ENCODE results near the gene ATXN7L1. TPM values are rescaled to one million over a fixed set of nuclear protein-coding genes. Genes with fewer than 3 reads are reported as not detected.

The ATXN7L1 gene
- total and polyA plus RNA-seq, 2 of the 8 experiments (the other 6 are each of a cell fraction or from before 2014, with no cell fraction given), result 14.3 to 34.0 TPM

GRCh38 chr7:105664816-105665525 is 211.4 kb downstream of the ATXN7L1 start (continued):
- TF ChIP-seq TCF12 (IDR thresholded peaks at IDR 0.05; ENCODE audit: low read depth, low read length), result peak; percentile 95
- TF ChIP-seq TEAD4 (IDR thresholded peaks at IDR 0.05; ENCODE audit: low read depth, low read length), result 0 out of 2 replicates have a peak, but pooled peaks have one; percentile 44
- TF ChIP-seq RBBP5 (IDR thresholded peaks at IDR 0.05; ENCODE audit: borderline replicate concordance, low read depth, low read length), result no peak
- no peak for TF ChIP-seq POU5F1 (IDR thresholded peaks at IDR 0.05; ENCODE audit: low read depth, low read length)
- TF ChIP-seq TAF1 (IDR thresholded peaks at IDR 0.05; ENCODE audit: low read depth, low read length), result no peak
- no peak for TF ChIP-seq POLR2AphosphoS5 (IDR thresholded peaks at IDR 0.05; ENCODE audit: low read depth, low read length)
- TF ChIP-seq JUND (IDR thresholded peaks at IDR 0.05; ENCODE audit: low read length), result peak; percentile 89
- no peak for TF ChIP-seq KDM1A (IDR thresholded peaks at IDR 0.05; ENCODE audit: borderline replicate concordance, low read length)
- peak; percentile 85 for TF ChIP-seq SAP30 (IDR thresholded peaks at IDR 0.05; ENCODE audit: insufficient read depth, insufficient replicate concordance, low read length)
- TF ChIP-seq ZNF274 (IDR thresholded peaks at IDR 0.05; ENCODE audit: borderline replicate concordance, extremely low read depth, low read length), result no peak
- TF ChIP-seq CTCF (IDR thresholded peaks at IDR 0.05; ENCODE audit: control extremely low read depth in 1 of 3, insufficient read depth in 1 of 3, low read depth in 1 of 3, low read length in 3 of 3), result no peak
- TF ChIP-seq SP2 (IDR thresholded peaks at IDR 0.05; ENCODE audit: low read length), result no peak
- TF ChIP-seq CEBPB (IDR thresholded peaks at IDR 0.05; ENCODE audit: low read depth, low read length), result no peak
- peak; percentile 65; the same call in 1 of the 2 replicates for TF ChIP-seq JUN (IDR thresholded peaks at IDR 0.05; ENCODE audit: low read depth, low read length)
- peak in 1 of 2 experiments; percentile 85; a peak in 2 of 3 replicates for TF ChIP-seq EP300 (IDR thresholded peaks at IDR 0.05; ENCODE audit: borderline replicate concordance in 1 of 2, low read depth in 2 of 2, low read length in 2 of 2)
- TF ChIP-seq HDAC6 (IDR thresholded peaks at IDR 0.05; ENCODE audit: low read depth, low read length), result no peak
- no peak for TF ChIP-seq BCL11A (IDR thresholded peaks at IDR 0.05; ENCODE audit: low read depth in 2 of 2, low read length in 2 of 2)
- TF ChIP-seq ATF2 (IDR thresholded peaks at IDR 0.05; ENCODE audit: low read length), result no peak
- peak; percentile 56; the same call in 1 of the 2 replicates for TF ChIP-seq YY1 (IDR thresholded peaks at IDR 0.05; ENCODE audit: low read depth, low read length)

All from H1 (cell line).